ENCODE results near the gene ZFP30. TPM values are rescaled to one million over a fixed set of nuclear protein-coding genes. Genes with fewer than 3 reads are reported as not detected.

ZFP30 gene
- total and polyA plus RNA-seq, 10 of the 15 experiments (the other 5 are each of a cell fraction or from before 2014, with no cell fraction given): 1.4 to 12.8 (median 5.7) TPM

GRCh38 chr19:37594982-37595382 lies 60.3 kb downstream of the ZFP30 start:
- H3K9me3 ChIP-seq (replicated peaks; ENCODE audit: control insufficient read depth, insufficient read depth, low read length): no peaks in the 10 kb centered on the region; the same call in 1 of the 3 replicates
- ATAC-seq: peak; percentile 52
- H3K4me1 ChIP-seq (ENCODE audit: control insufficient read depth, insufficient read depth, low read length): 0 out of 2 replicates have a peak, but pooled peaks cover 3% of the 10 kb centered on the region
- H3K79me2 ChIP-seq (ENCODE audit: control insufficient read depth, insufficient read depth, low read length): no peaks in the 10 kb centered on the region
- intact Hi-C loops (cut with micrococcal nuclease; ENCODE audit: unreplicated experiment): loop anchor here (5.0 kb wide), 1 partner anchor 128 kb away; the partner anchor contains the start of genes ZNF569 and ZNF570
- H3K36me3 ChIP-seq (ENCODE audit: control insufficient read depth in 2 of 2, insufficient read depth in 2 of 2, low read length in 1 of 2): no peaks in the 10 kb centered on the region
- H3K27ac ChIP-seq (ENCODE audit: control insufficient read depth, insufficient read depth): no peak overlapping the region
- H3K4me2 ChIP-seq (ENCODE audit: control insufficient read depth, insufficient read depth): peak overlapping the region; percentile 79
- RAD21 ChIA-PET (ENCODE audit: unreplicated experiment): interaction anchor here (0.6 to 1.3 kb wide), 7 partner anchors 19 to 517 kb away, joined by 3 to 5 read pairs (median 3); partner anchors contain the start of genes ZNF420, ZNF570 and ZNF573
- POLR2A ChIA-PET: interaction anchor here (0.8 to 1.0 kb wide), 2 partner anchors 54 to 185 kb away, joined by 3 read pairs; no protein-coding TSS in a partner anchor
- TSS peak; percentile 83 for BruUV-seq (replicated peaks)
- peak overlapping the region; percentile 99 for H2AFZ ChIP-seq (ENCODE audit: control insufficient read depth, low read depth, low read length)
- no peaks in the 10 kb centered on the region for H4K20me1 ChIP-seq (ENCODE audit: control insufficient read depth, insufficient read depth)
- peak overlapping the region; percentile 70 for H3K9ac ChIP-seq (ENCODE audit: control insufficient read depth, insufficient read depth, low read length)
- in situ Hi-C loops (cut with MboI): loop anchor here (10.0 kb wide), 1 partner anchor 1460 kb away; no protein-coding TSS in a partner anchor
- no peak for FAIRE-seq
- CTCF ChIA-PET: interaction anchor here (0.6 to 1.4 kb wide), 3 partner anchors 12 to 224 kb away, joined by 3 read pairs; partner anchors contain the start of gene ZNF527
- peak; percentile 16 for DNase-seq (ENCODE audit: low read depth, low spot score)
- peak overlapping the region; percentile 72 for H3K4me3 ChIP-seq
- WGBS (ENCODE audit: insufficient coverage, insufficient replicate concordance, low lambda C conversion rate, missing lambda C conversion rate): 3% methylated on average over 20 of the region's 20 CpGs
- H3K27me3 ChIP-seq (replicated peaks in 1 of 2; ENCODE audit: control insufficient read depth in 2 of 2, insufficient read depth in 2 of 2, low read length in 1 of 2): no peaks in the 10 kb centered on the region
- SMC1A ChIA-PET (ENCODE audit: uncharacterized antibody, unreplicated experiment): interaction anchor here (1.1 to 1.2 kb wide), 2 partner anchors 224 to 377 kb away, joined by 3 read pairs; partner anchors contain the start of genes ZNF383 and ZNF527
- TF ChIP-seq KAT2A (conservative IDR thresholded peaks at IDR 0.05; ENCODE audit: control insufficient read depth, low read depth, low read length): no peak
- TF ChIP-seq SUPT20H (IDR thresholded peaks at IDR 0.05; ENCODE audit: borderline replicate concordance, control insufficient read depth, low read depth, low read length): no peak
- no peak for TF ChIP-seq ZBTB40 (IDR thresholded peaks at IDR 0.05; ENCODE audit: borderline replicate concordance)
- TF ChIP-seq SRF (IDR thresholded peaks at IDR 0.05; ENCODE audit: low read depth in 2 of 2, low read length in 2 of 2): no peak
- TF ChIP-seq BHLHE40 (IDR thresholded peaks at IDR 0.05; ENCODE audit: borderline replicate concordance in 1 of 2, low read depth in 2 of 2, low read length in 1 of 2): 0 out of 4 replicates have a peak, but pooled peaks have one; percentile 7
- no peak for TF ChIP-seq BCLAF1 (IDR thresholded peaks at IDR 0.05)
- no peak for TF ChIP-seq PAX5 (IDR thresholded peaks at IDR 0.05; ENCODE audit: borderline replicate concordance, low read depth, low read length)
- peak; percentile 58; the same call in 1 of the 2 replicates for TF ChIP-seq MXI1 (IDR thresholded peaks at IDR 0.05; ENCODE audit: low read depth, low read length)
- TF ChIP-seq YY1 (IDR thresholded peaks at IDR 0.05; ENCODE audit: low read depth, low read length): peak; percentile 33; the same call in 1 of the 2 replicates
- TF ChIP-seq SPI1 (IDR thresholded peaks at IDR 0.05; ENCODE audit: borderline replicate concordance, insufficient read depth, low read depth, low read length): no peak
- no peak for TF ChIP-seq GABPA (IDR thresholded peaks at IDR 0.05; ENCODE audit: low read depth)
- TF ChIP-seq ASH2L (IDR thresholded peaks at IDR 0.05; ENCODE audit: borderline replicate concordance, low read depth): no peak
- TF ChIP-seq NR2C2 (IDR thresholded peaks at IDR 0.05; ENCODE audit: borderline replicate concordance, control insufficient read depth, insufficient read length, low read depth): no peak
- TF ChIP-seq HDAC6 (IDR thresholded peaks at IDR 0.05; ENCODE audit: unreplicated experiment): no peak

Data from GM12878 (cell line).